Activated CD8-positive, alpha-beta memory T cell treated with anti-CD3 and anti-CD28 coated beads for 24 hours (primary cell): Measurements from ENCODE around the gene MASP2.
"Not testable (repeated sequence)": the region's sequence is repeated elsewhere in the genome, so short reads cannot be mapped to it uniquely, and the experiment has no call there.

Experiments used
- DNase-seq: peaks from one replicate; pipeline ENCODE4 v3.0.0-alpha.2; 2020

The MASP2 gene

GRCh38 chr1:11058026-11058425 is 11.0 kb upstream of the MASP2 start:
- no peak for DNase-seq

- no peak for DNase-seq
Observed at GRCh38 chr1:11057477-11057876, 10.4 kb upstream of the MASP2 start.

GRCh38 chr1:11056504-11056903 is 9.5 kb upstream of the MASP2 start:
- no peak for DNase-seq

- no peak for DNase-seq
Observed at GRCh38 chr1:11055676-11056075, 8.6 kb upstream of the MASP2 start.

GRCh38 chr1:11054666-11055065 is 7.6 kb upstream of the MASP2 start:
- DNase-seq = no peak

GRCh38 chr1:11054181-11054580 is 7.1 kb upstream of the MASP2 start:
- DNase-seq = no peak

- DNase-seq = peak; percentile 72
Observed at GRCh38 chr1:11053758-11054137, 6.7 kb upstream of the MASP2 start.

- peak; percentile 80 for DNase-seq
Observed at GRCh38 chr1:11052839-11053757, 6.1 kb upstream of the MASP2 start.

GRCh38 chr1:11051781-11052511 is 4.9 kb upstream of the MASP2 start:
- no peak for DNase-seq

- DNase-seq = not testable (repeated sequence)
Observed at GRCh38 chr1:11051121-11051520, 4.1 kb upstream of the MASP2 start.

- no peak for DNase-seq
Observed at GRCh38 chr1:11046270-11046566, 821 bp downstream of the MASP2 start.

- no peak for DNase-seq
Observed at GRCh38 chr1:11045428-11046269, 1.4 kb downstream of the MASP2 start.

- DNase-seq = peak; percentile 52
Observed at GRCh38 chr1:11044849-11045427, 2.1 kb downstream of the MASP2 start.

GRCh38 chr1:11044086-11044848 is 2.8 kb downstream of the MASP2 start:
- DNase-seq = peak; percentile 51

GRCh38 chr1:11042995-11043874 is 3.8 kb downstream of the MASP2 start:
- DNase-seq = peak; percentile 52

- DNase-seq = no peak
Observed at GRCh38 chr1:11042065-11042464, 5.0 kb downstream of the MASP2 start.

GRCh38 chr1:11041048-11041447 is 6.0 kb downstream of the MASP2 start:
- no peak for DNase-seq

- DNase-seq = not testable (repeated sequence)
Observed at GRCh38 chr1:11040105-11040429, 7.0 kb downstream of the MASP2 start.

GRCh38 chr1:11039351-11040104 is 7.5 kb downstream of the MASP2 start:
- DNase-seq = no peak

- DNase-seq = peak; percentile 96
Observed at GRCh38 chr1:11037740-11038182, 9.3 kb downstream of the MASP2 start.
